ENCODE measurements around the gene OR3A3.
"Not testable (repeated sequence)": the region's sequence is repeated elsewhere in the genome, so short reads cannot be mapped to it uniquely, and the experiment has no call there.

The OR3A3 gene

GRCh38 chr17:3411070-3411469 is at the start of gene OR3A3:
Gene OR3A3 (plus strand): TSS chr17:3411370.
- Mint-ChIP-seq H3K4me1 (ENCODE audit: low read depth) (peaks cover 4% of the 10 kb centered on the region), H3K9me3 (peaks cover 25% of the 10 kb centered on the region), H3K27ac (no peak within 1 kb of the TSS), H3K27me3 (peaks cover 22% of the 10 kb centered on the region), H3K36me3 (ENCODE audit: low read depth) (no peaks in the 10 kb centered on the region), H3K4me3 (no peak within 1 kb of the TSS)
- intact Hi-C loops (cut with micrococcal nuclease), result no loop called here

DNA sequence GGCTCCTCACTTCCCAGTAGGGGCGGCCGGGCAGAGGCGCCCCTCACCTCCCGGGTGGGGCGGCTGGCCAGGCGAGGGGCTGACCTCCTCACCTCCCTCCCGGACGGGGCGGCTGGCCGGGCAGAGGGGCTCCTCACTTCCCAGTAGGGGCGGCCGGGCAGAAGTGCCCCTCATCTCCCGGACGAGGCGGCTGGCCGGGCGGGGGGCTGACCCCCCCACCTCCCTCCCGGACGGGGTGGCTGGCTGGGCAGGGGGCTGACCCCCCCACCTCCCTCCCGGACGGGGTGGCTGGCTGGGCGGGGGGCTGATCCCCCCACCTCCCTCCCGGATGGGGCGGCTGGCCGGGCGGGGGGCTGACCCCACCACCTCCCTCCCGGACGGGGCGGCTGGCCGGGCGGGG is 40.0 kb upstream of the OR3A3 start:
- H3K27me3 Mint-ChIP-seq; H3K4me3 Mint-ChIP-seq; H3K4me1 Mint-ChIP-seq (ENCODE audit: low read depth); intact Hi-C loops (cut with micrococcal nuclease); H3K27ac Mint-ChIP-seq; H3K36me3 Mint-ChIP-seq (ENCODE audit: low read depth): not testable (repeated sequence)
- H3K9me3 Mint-ChIP-seq, result peaks cover 37% of the 10 kb centered on the region

GRCh38 chr17:3378321-3378720 is 32.8 kb upstream of the OR3A3 start:
- intact Hi-C loops (cut with micrococcal nuclease), result no loop called here
- Mint-ChIP-seq H3K4me1 (ENCODE audit: low read depth) (no peaks in the 10 kb centered on the region), H3K9me3 (peaks cover 23% of the 10 kb centered on the region), H3K4me3 (no peak overlapping the region), H3K36me3 (ENCODE audit: low read depth) (no peaks in the 10 kb centered on the region), H3K27me3 (peaks cover 15% of the 10 kb centered on the region), H3K27ac (no peak overlapping the region)

DNA sequence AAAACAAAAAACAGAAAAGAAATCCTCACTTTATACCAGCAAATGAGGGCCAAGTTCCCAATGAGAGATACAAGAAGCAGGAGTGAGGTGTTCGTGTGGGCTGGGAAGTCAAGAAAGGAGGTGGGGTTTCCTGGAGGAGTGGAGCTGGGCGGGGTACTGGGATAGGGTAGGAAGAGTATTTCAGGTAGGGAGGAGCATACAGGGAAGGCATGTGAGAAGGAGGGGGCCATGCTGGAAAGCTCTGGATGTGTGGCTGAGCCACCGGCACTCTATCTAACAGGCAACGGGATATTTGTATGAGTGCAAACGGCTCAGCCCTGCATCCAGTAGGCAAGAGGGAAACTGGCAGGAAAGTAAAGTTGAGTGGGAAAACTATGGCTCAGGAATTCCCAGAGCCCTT is 29.2 kb upstream of the OR3A3 start:
- Mint-ChIP-seq H3K27me3 (peaks cover 26% of the 10 kb centered on the region), H3K4me1 (ENCODE audit: low read depth) (no peaks in the 10 kb centered on the region), H3K27ac (no peak overlapping the region), H3K4me3 (no peak overlapping the region), H3K9me3 (no peaks in the 10 kb centered on the region), H3K36me3 (ENCODE audit: low read depth) (no peaks in the 10 kb centered on the region)
- intact Hi-C loops (cut with micrococcal nuclease), result no loop called here

DNA sequence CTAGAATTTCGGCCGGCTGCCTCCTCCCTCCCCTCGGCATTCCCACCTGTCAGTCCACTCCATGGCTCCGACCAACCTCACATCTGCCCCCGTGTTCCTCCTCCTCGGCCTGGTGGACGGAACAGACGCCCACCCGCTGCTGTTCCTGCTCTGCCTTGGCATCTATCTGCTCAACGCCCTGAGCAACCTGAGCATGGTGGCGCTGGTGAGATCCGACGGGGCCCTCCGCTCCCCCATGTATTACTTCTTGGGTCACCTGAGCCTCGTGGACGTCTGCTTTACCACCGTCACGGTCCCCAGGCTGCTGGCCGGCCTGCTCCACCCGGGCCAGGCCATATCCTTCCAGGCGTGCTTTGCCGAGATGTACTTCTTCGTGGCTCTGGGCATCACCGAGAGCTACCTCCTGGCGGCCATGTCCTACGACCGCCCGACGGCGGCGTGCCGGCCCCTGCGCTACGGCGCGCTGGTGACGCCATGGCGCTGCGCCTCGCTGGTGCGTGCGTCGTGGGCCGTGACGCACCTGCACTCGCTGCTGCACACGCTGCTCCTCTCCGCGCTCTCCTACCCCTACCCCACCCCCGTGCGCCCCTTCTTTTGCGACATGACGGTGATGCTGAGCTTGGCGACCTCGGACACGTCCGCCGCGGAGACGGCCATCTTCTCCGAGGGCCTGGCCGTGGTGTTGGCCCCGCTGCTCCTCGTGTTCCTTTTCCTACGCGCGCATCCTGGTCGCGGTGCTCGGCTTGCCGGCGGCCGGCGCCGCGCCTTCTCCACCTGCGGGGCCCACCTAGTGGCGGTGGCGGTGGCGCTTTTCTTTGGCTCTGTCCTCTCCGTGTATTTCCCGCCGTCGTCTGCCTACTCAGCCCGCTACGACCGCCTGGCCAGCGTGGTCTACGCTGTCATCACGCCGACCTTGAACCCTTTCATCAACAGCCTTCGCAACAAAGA is 25.0 kb upstream of the OR3A3 start, which contains the start of gene OR3A2:
OR3A2 (minus strand) TSS at position 440 of the 948 bp plus-strand sequence.
- Mint-ChIP-seq H3K4me1 (ENCODE audit: low read depth) (no peaks in the 10 kb centered on the region), H3K9me3 (no peaks in the 10 kb centered on the region), H3K36me3 (ENCODE audit: low read depth) (no peaks in the 10 kb centered on the region), H3K27me3 (peaks cover 32% of the 10 kb centered on the region), H3K27ac (no peak within 1 kb of the TSS), H3K4me3 (peak within 1 kb of the TSS; percentile 47)
- intact Hi-C loops (cut with micrococcal nuclease), result no loop called here

GRCh38 chr17:3389791-3390190 is 21.4 kb upstream of the OR3A3 start:
- intact Hi-C loops (cut with micrococcal nuclease), result no loop called here
- H3K36me3 Mint-ChIP-seq (ENCODE audit: low read depth), result no peaks in the 10 kb centered on the region
- no peak overlapping the region for H3K4me3 Mint-ChIP-seq
- H3K9me3 Mint-ChIP-seq, result no peaks in the 10 kb centered on the region
- no peaks in the 10 kb centered on the region for H3K4me1 Mint-ChIP-seq (ENCODE audit: low read depth)
- no peak overlapping the region for H3K27ac Mint-ChIP-seq
- H3K27me3 Mint-ChIP-seq, result peaks cover 39% of the 10 kb centered on the region

- H3K27ac Mint-ChIP-seq; intact Hi-C loops (cut with micrococcal nuclease); H3K27me3 Mint-ChIP-seq; H3K4me3 Mint-ChIP-seq; H3K4me1 Mint-ChIP-seq (ENCODE audit: low read depth); H3K36me3 Mint-ChIP-seq (ENCODE audit: low read depth); H3K9me3 Mint-ChIP-seq: not testable (repeated sequence)
Measured at GRCh38 chr17:3397801-3398200, 13.4 kb upstream of the OR3A3 start.

DNA sequence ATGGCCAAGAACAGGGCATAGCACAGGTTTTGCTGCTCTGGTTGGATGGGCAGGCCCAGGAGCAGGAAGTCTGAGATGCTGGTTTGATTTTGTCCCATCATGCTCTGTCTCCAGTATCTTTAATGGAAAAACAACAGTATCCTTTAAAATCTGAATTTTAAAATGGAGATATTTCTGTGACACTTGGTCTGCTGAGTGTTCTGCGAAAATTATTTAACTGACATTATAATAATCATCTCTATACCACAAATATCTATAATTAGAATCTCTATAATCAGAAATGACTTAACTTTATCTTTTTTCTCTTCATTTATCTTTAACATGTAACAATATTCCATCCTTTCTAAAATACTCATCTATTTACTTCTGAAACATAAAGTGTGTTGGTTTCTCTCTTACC is 12.9 kb upstream of the OR3A3 start, which contains the start of gene OR1E1:
OR1E1 (minus strand) TSS at position 101 of the 400 bp plus-strand sequence; CDS start at position 101, 0 bp downstream.
- Mint-ChIP-seq H3K36me3 (ENCODE audit: low read depth) (no peaks in the 10 kb centered on the region), H3K9me3 (peaks cover 8% of the 10 kb centered on the region), H3K4me1 (ENCODE audit: low read depth) (no peaks in the 10 kb centered on the region), H3K27me3 (peaks cover 6% of the 10 kb centered on the region), H3K27ac (no peak within 1 kb of the TSS), H3K4me3 (no peak within 1 kb of the TSS)
- intact Hi-C loops (cut with micrococcal nuclease), result no loop called here

GRCh38 chr17:3400055-3400454 is 11.1 kb upstream of the OR3A3 start:
- Mint-ChIP-seq H3K4me1 (ENCODE audit: low read depth) (no peaks in the 10 kb centered on the region), H3K9me3 (peaks cover 8% of the 10 kb centered on the region), H3K4me3 (no peak overlapping the region), H3K27ac (no peak overlapping the region), H3K27me3 (peaks cover 1% of the 10 kb centered on the region), H3K36me3 (ENCODE audit: low read depth) (no peaks in the 10 kb centered on the region)
- intact Hi-C loops (cut with micrococcal nuclease), result no loop called here

DNA sequence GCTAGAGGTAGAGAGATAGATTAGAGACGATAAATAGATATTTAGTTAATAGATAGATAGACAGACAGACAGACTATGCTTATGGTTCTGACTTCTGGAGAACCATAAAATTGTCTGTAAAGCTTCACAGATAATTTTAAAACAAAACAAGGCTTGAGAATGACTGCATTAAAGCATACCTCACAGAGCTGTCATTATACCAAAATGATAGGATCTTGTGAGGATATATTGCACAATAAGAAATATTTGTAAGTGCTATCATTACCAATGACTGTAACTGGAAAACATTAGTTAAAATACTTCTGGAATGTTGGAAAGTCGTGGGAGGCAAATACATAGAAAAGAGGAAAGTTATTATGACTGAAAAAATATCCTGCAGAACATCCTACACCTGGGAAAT is 9.4 kb upstream of the OR3A3 start:
- no peak overlapping the region for H3K27ac Mint-ChIP-seq
- H3K4me1 Mint-ChIP-seq (ENCODE audit: low read depth), result no peaks in the 10 kb centered on the region
- no peak overlapping the region for H3K4me3 Mint-ChIP-seq
- peaks cover 16% of the 10 kb centered on the region for H3K9me3 Mint-ChIP-seq
- H3K27me3 Mint-ChIP-seq, result peaks cover 1% of the 10 kb centered on the region
- no peaks in the 10 kb centered on the region for H3K36me3 Mint-ChIP-seq (ENCODE audit: low read depth)
- intact Hi-C loops (cut with micrococcal nuclease), result no loop called here

DNA sequence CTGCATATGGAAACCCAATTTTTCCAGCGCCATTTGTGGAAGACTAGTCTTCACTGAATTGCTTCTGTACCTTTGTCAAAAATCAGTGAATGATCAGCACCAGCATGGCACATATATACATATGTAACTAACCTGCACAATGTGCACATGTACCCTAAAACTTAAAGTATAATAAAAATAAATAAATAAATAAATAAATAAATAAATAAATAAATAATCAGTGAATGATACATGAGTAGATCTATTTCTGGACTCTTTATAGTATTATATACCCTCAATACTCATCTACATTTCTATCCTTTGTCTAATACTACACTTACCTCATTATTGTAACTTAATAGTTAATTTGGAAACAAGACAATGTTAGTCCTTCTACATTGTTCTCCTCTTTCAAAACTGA is 7.3 kb upstream of the OR3A3 start:
- H3K4me1 Mint-ChIP-seq (ENCODE audit: low read depth); intact Hi-C loops (cut with micrococcal nuclease); H3K27ac Mint-ChIP-seq; H3K36me3 Mint-ChIP-seq (ENCODE audit: low read depth); H3K27me3 Mint-ChIP-seq; H3K4me3 Mint-ChIP-seq: not testable (repeated sequence)
- H3K9me3 Mint-ChIP-seq, result peaks cover 25% of the 10 kb centered on the region

GRCh38 chr17:3412216-3412615 is 1.0 kb downstream of the OR3A3 start:
- H3K36me3 Mint-ChIP-seq (ENCODE audit: low read depth); H3K27ac Mint-ChIP-seq; intact Hi-C loops (cut with micrococcal nuclease); H3K4me1 Mint-ChIP-seq (ENCODE audit: low read depth); H3K4me3 Mint-ChIP-seq: not testable (repeated sequence)
- H3K27me3 Mint-ChIP-seq, result peaks cover 22% of the 10 kb centered on the region
- peaks cover 15% of the 10 kb centered on the region for H3K9me3 Mint-ChIP-seq

DNA sequence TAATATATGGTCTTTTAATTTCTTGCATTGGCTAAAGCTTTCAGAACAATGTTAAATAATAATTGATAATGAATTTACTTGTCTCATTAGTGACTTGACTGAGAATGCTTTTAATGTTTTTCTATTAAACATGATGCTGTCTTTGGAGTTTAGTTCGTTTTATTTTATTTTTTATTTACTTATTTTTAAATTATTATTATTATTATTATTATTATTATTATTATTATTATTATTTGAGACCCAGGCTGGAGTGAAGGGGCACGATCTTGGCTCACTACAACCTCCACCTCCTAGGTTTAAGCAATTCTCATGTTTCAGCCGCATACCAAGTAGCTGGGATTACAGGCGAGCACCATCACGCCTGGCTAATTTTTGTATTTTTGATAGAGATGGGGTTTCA is 4.4 kb downstream of the OR3A3 start:
- intact Hi-C loops (cut with micrococcal nuclease), result no loop called here
- Mint-ChIP-seq H3K9me3 (no peaks in the 10 kb centered on the region), H3K27ac (no peak overlapping the region), H3K36me3 (ENCODE audit: low read depth) (no peaks in the 10 kb centered on the region), H3K4me1 (ENCODE audit: low read depth) (peaks cover 4% of the 10 kb centered on the region), H3K4me3 (no peak overlapping the region), H3K27me3 (peaks cover 22% of the 10 kb centered on the region)

GRCh38 chr17:3418222-3418621 is 7.1 kb downstream of the OR3A3 start:
- H3K4me1 Mint-ChIP-seq (ENCODE audit: low read depth), result no peaks in the 10 kb centered on the region

DNA sequence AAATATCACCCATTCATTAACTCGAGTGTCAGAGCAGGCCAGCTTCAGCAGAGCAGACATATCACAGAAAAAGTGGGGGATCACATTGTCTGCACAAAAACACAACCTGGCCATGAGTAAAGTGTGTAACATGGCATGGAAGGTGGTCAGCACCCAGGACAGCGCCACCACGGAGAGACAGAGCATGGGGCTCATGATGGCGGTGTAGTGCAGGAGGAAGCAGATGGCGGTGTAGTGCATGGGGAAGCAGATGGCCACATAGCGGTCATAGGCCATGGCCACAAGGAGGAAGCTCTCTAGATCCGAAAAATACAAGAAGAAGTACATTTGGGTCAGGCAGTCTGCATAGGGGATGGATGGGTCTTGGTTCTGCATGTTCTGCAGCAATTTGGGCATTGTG is 22.0 kb downstream of the OR3A3 start:
- H3K27me3 Mint-ChIP-seq, result peaks cover 13% of the 10 kb centered on the region
- H3K4me1 Mint-ChIP-seq (ENCODE audit: low read depth); H3K4me3 Mint-ChIP-seq; H3K27ac Mint-ChIP-seq; H3K36me3 Mint-ChIP-seq (ENCODE audit: low read depth); intact Hi-C loops (cut with micrococcal nuclease): not testable (repeated sequence)
- peaks cover 17% of the 10 kb centered on the region for H3K9me3 Mint-ChIP-seq

More at GRCh38 chr17:3418222-3418621, 7.1 kb downstream of the OR3A3 start:
- Mint-ChIP-seq H3K4me3 (no peak overlapping the region), H3K9me3 (no peaks in the 10 kb centered on the region), H3K36me3 (ENCODE audit: low read depth) (no peaks in the 10 kb centered on the region), H3K27me3 (peaks cover 12% of the 10 kb centered on the region), H3K27ac (no peak overlapping the region)
- intact Hi-C loops (cut with micrococcal nuclease), result no loop called here
